GM12878 (cell line): Measurements from ENCODE around the gene DOHH. TPM values are rescaled to one million over a fixed set of nuclear protein-coding genes. Genes with fewer than 3 reads are reported as not detected.

Experiments
- ATF7 ChIP-seq: fragments of 450-650 bp; IDR thresholded peaks from 2 replicates; pipeline ENCODE4 v1.6.1; 2016; ENCODE audit warnings: low read depth, mild to moderate bottlenecking
- BCL11A ChIP-seq: IDR thresholded peaks from 2 replicates; pipeline ENCODE4 v1.6.1; 2011; ENCODE audit warnings: low read depth, low read length
- HDAC2 ChIP-seq: fragments of 200-600 bp; sonication (generic); IDR thresholded peaks from 2 replicates; pipeline ENCODE4 v1.6.1; 2017
- HDGF ChIP-seq: fragments of 450-650 bp; IDR thresholded peaks from 2 replicates; pipeline ENCODE4 v1.6.1; 2016; ENCODE audit warnings: antibody characterized with exemption
- MYC ChIP-seq: IDR thresholded peaks from 2 replicates; pipeline ENCODE4 v1.6.1; 2011; ENCODE audit warnings: mild to moderate bottlenecking, low read length, moderate library complexity, inconsistent platforms; ENCODE audit not compliant: insufficient read depth, insufficient replicate concordance, insufficient read length, severe bottlenecking
- NBN ChIP-seq: fragments of 450-650 bp; IDR thresholded peaks from 2 replicates; pipeline ENCODE4 v1.6.1; 2016
- NRF1 ChIP-seq: conservative IDR thresholded peaks from 2 replicates; pipeline ENCODE4 v1.6.1; 2011; ENCODE audit warnings: mild to moderate bottlenecking, low read depth, low read length, improper control_type of control experiment
- POU2F2 ChIP-seq: IDR thresholded peaks from 3 replicates; pipeline ENCODE4 v1.6.1; 2011; ENCODE audit warnings: low read depth, mild to moderate bottlenecking, low read length, borderline replicate concordance
- SP1 ChIP-seq: IDR thresholded peaks from one replicate; pipeline ENCODE4 v1.6.1; 2011; ENCODE audit warnings: low read depth, low read length
- STAT1 ChIP-seq: fragments of 450-650 bp; conservative IDR thresholded peaks from 2 replicates; pipeline ENCODE4 v1.6.1; 2014; ENCODE audit warnings: antibody characterized with exemption, mild to moderate bottlenecking
- TAF1 ChIP-seq: IDR thresholded peaks from 2 replicates; pipeline ENCODE4 v1.6.1; 2011; ENCODE audit warnings: mild to moderate bottlenecking, low read depth, low read length, borderline replicate concordance
- TBL1XR1 ChIP-seq: IDR thresholded peaks from 2 replicates; pipeline ENCODE4 v1.6.1; 2012; ENCODE audit warnings: low read depth, low read length, improper control_type of control experiment
- WRNIP1 ChIP-seq: IDR thresholded peaks from 2 replicates; pipeline ENCODE4 v1.6.1; 2011; ENCODE audit warnings: low read depth, low read length, improper control_type of control experiment, borderline replicate concordance
- polyA plus RNA-seq, 11 experiments: library from polyadenylated mRNA; depleted of rRNA in 4 of 11; unstranded in 6 of 11; stranded (reverse) in 5 of 11; fragments of >200 nt; fragmentation: Nextera tagmentation in 4 of 11; fragmentation: Illumina TruSeq in 1 of 11; extraction: Ambion mirVana in 4 of 11; extraction: Trizol in 1 of 11; gene quantifications; 1 replicate in 1 of 11; 2 replicates in 10 of 11; pipeline versions ENCODE4 v1.2.1 to v1.2.3, GENCODE V29; 2011 to 2016; ENCODE audit warnings: inconsistent platforms in 2 of 11, missing spikeins in 2 of 11, low read depth in 1 of 11
- total RNA-seq, 4 experiments: library from RNA; depleted of rRNA in 3 of 4; stranded (reverse); fragments of >200 nt in 3 of 4; fragmentation: Illumina TruSeq in 1 of 4; extraction: Trizol in 1 of 4; gene quantifications; 2 replicates each; pipeline versions ENCODE4 v1.2.1 to v1.2.3, GENCODE V29; 2013 to 2021
- TF ChIP-seq, protein P1 (sequence below): fragments of 150-350 bp; IDR thresholded peaks from 2 replicates; pipeline ENCODE4 v1.6.1; 2014; ENCODE audit warnings: mild to moderate bottlenecking, low read depth, low read length
- TF ChIP-seq, protein P2 (sequence below): fragments of 450-650 bp; IDR thresholded peaks from 2 replicates; pipeline ENCODE4 v1.6.1; 2018; ENCODE audit warnings: borderline replicate concordance, mild to moderate bottlenecking; ENCODE audit not compliant: partially characterized antibody
- TF ChIP-seq, protein P3 (sequence below): fragments of 450-650 bp; conservative IDR thresholded peaks from 2 replicates; pipeline ENCODE4 v1.6.1; 2017; ENCODE audit warnings: mild to moderate bottlenecking, moderate library complexity
- TF ChIP-seq, protein P4 (sequence below): fragments of 450-650 bp; IDR thresholded peaks from 2 replicates; pipeline ENCODE4 v1.6.1; 2017; ENCODE audit warnings: mild to moderate bottlenecking, low read depth, inconsistent platforms; ENCODE audit not compliant: poor library complexity, severe bottlenecking

Gene DOHH
- total and polyA plus RNA-seq, 10 of the 15 experiments (the other 5 are each of a cell fraction or from before 2014, with no cell fraction given), result 0.11 to 28.6 (median 11.7) TPM

DNA sequence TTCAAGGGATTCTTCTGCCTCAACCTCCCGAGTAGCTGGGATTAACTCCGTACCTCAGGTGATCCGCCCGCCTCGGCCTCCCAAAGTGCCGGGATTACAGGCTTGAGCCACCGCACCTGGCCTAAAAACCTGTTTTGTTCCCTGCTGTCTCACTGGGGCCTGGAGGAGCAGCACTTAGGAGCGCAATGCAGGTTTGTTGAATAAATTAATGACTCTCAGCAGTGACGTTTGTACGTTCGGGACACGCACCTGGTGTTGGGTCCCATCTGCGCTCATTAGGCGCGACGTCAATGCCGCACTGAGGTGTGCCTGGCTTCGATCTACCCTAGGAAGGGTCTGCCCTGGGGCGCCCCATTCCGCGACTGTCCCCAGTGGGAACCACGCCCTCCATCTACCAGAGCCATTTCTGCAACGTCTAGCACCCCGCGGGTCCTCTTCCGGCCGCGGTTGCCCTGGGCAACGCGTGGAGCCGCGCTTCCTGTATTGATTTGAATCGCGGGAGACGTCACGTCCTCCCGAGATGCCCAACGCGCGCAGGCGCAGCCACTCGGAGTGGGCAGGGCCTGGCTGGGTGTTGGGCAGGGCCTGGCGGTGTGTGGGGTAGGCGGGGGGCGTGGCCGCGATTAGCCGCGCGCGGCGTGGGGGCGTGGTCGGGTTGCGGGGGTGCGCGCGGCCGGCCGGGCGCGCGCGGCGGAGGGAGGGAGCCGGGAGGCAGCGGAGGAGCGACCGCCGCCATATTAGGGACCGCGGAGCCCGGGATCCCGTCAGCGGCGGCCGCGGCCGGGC is 5.3 kb upstream of the DOHH start, which contains the start of gene FZR1 (continued):
- TF ChIP-seq, protein P1, sequence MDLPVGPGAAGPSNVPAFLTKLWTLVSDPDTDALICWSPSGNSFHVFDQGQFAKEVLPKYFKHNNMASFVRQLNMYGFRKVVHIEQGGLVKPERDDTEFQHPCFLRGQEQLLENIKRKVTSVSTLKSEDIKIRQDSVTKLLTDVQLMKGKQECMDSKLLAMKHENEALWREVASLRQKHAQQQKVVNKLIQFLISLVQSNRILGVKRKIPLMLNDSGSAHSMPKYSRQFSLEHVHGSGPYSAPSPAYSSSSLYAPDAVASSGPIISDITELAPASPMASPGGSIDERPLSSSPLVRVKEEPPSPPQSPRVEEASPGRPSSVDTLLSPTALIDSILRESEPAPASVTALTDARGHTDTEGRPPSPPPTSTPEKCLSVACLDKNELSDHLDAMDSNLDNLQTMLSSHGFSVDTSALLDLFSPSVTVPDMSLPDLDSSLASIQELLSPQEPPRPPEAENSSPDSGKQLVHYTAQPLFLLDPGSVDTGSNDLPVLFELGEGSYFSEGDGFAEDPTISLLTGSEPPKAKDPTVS, result no peak
- no peak for TF ChIP-seq HDAC2
- TF ChIP-seq BCL11A, result no peak
- peak; percentile 58 for TF ChIP-seq ATF7
- TF ChIP-seq, protein P2, sequence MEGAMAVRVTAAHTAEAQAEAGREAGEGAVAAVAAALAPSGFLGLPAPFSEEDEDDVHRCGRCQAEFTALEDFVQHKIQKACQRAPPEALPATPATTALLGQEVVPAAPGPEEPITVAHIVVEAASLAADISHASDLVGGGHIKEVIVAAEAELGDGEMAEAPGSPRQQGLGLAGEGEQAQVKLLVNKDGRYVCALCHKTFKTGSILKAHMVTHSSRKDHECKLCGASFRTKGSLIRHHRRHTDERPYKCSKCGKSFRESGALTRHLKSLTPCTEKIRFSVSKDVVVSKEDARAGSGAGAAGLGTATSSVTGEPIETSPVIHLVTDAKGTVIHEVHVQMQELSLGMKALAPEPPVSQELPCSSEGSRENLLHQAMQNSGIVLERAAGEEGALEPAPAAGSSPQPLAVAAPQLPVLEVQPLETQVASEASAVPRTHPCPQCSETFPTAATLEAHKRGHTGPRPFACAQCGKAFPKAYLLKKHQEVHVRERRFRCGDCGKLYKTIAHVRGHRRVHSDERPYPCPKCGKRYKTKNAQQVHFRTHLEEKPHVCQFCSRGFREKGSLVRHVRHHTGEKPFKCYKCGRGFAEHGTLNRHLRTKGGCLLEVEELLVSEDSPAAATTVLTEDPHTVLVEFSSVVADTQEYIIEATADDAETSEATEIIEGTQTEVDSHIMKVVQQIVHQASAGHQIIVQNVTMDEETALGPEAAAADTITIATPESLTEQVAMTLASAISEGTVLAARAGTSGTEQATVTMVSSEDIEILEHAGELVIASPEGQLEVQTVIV, result peak; percentile 82
- peak; percentile 70 for TF ChIP-seq NBN
- peak; percentile 15; the same call in 1 of the 2 replicates for TF ChIP-seq TAF1
- TF ChIP-seq HDGF, result no peak; the same call in 1 of the 2 replicates
- peak; percentile 97 for TF ChIP-seq NRF1
- peak; percentile 70 for TF ChIP-seq SP1
- TF ChIP-seq MYC, result no peak
- 0 out of 2 replicates have a peak, but pooled peaks have one; percentile 29 for TF ChIP-seq WRNIP1
- no peak for TF ChIP-seq TBL1XR1
- TF ChIP-seq, protein P3, sequence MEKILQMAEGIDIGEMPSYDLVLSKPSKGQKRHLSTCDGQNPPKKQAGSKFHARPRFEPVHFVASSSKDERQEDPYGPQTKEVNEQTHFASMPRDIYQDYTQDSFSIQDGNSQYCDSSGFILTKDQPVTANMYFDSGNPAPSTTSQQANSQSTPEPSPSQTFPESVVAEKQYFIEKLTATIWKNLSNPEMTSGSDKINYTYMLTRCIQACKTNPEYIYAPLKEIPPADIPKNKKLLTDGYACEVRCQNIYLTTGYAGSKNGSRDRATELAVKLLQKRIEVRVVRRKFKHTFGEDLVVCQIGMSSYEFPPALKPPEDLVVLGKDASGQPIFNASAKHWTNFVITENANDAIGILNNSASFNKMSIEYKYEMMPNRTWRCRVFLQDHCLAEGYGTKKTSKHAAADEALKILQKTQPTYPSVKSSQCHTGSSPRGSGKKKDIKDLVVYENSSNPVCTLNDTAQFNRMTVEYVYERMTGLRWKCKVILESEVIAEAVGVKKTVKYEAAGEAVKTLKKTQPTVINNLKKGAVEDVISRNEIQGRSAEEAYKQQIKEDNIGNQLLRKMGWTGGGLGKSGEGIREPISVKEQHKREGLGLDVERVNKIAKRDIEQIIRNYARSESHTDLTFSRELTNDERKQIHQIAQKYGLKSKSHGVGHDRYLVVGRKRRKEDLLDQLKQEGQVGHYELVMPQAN, result peak; percentile 97
- TF ChIP-seq POU2F2, result 0 out of 3 replicates have a peak, but pooled peaks have one; percentile 60
- no peak for TF ChIP-seq STAT1
- TF ChIP-seq, protein P4, sequence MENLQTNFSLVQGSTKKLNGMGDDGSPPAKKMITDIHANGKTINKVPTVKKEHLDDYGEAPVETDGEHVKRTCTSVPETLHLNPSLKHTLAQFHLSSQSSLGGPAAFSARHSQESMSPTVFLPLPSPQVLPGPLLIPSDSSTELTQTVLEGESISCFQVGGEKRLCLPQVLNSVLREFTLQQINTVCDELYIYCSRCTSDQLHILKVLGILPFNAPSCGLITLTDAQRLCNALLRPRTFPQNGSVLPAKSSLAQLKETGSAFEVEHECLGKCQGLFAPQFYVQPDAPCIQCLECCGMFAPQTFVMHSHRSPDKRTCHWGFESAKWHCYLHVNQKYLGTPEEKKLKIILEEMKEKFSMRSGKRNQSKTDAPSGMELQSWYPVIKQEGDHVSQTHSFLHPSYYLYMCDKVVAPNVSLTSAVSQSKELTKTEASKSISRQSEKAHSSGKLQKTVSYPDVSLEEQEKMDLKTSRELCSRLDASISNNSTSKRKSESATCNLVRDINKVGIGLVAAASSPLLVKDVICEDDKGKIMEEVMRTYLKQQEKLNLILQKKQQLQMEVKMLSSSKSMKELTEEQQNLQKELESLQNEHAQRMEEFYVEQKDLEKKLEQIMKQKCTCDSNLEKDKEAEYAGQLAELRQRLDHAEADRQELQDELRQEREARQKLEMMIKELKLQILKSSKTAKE, result no peak
